Neural progenitor cell (in vitro differentiated cells): Measurements from ENCODE around the gene LDAH.

Source experiments
- EZH2 ChIP-seq: fragments of 200-600 bp; sonication (generic); IDR thresholded peaks from 2 replicates; pipeline ENCODE4 v1.6.1; 2017; ENCODE audit warnings: antibody characterized with exemption, mild to moderate bottlenecking, moderate library complexity
- EZH2phosphoT487 ChIP-seq: fragments of 200-600 bp; sonication (generic); IDR thresholded peaks from 2 replicates; pipeline ENCODE4 v1.6.1; 2017; ENCODE audit warnings: antibody characterized with exemption

DNA sequence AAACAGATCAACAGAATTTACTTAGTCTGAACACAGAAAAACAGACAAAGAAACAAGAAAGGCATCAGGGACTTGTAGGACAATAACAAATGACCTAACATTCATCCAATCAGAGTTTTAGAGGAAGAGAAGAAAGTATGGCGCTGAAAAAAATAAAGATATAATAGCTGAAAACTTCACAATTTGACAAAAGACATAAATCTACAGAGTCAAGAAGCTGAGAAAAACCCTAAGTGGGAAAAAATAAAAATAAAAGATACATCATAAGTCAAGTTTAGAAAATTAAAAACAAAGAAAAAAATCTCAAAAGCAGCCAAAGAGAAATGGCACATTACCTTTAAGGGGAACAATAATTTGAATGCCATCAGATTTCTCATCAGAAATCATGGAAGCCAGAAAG, 7.7 kb downstream of the LDAH start:
- TF ChIP-seq EZH2phosphoT487 (no peak), EZH2 (no peak)
